Measurements from ENCODE around the gene DLST.

DNA sequence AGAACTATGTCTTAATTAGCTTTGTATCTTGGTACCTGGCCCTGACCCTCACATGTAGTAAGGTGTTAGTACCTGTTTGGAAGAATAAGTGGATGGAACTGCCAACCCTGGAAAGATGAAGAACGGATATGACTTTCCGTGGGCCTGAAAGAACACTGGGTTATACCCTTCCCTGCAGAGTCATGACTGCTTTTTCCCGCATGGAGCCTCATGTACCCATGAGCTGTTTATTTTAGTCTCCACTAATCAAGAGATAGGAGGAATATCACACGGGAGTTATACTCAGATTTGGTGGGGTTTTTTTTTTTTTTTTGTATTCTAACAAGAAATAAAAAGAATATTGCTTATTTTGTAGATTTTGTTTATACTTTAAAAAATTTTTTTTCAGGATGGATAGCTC lies 15.9 kb downstream of the DLST start:
- TF ChIP-seq NFYB (CRISPR knock-in tag; conservative IDR thresholded peaks at IDR 0.05; ENCODE audit: low read depth) (no peak), TEAD4 (CRISPR knock-in tag; IDR thresholded peaks at IDR 0.05) (no peak), SMAD3 (CRISPR knock-in tag; IDR thresholded peaks at IDR 0.05; ENCODE audit: borderline replicate concordance) (no peak), NFE2L1 (CRISPR knock-in tag; IDR thresholded peaks at IDR 0.05) (no peak), IRF2 (CRISPR knock-in tag; IDR thresholded peaks at IDR 0.05; ENCODE audit: borderline replicate concordance, low read depth) (no peak), CREM (CRISPR knock-in tag; IDR thresholded peaks at IDR 0.05) (no peak), SP1 (CRISPR knock-in tag; conservative IDR thresholded peaks at IDR 0.05) (no peak), ZNF263 (CRISPR knock-in tag; IDR thresholded peaks at IDR 0.05; ENCODE audit: low read depth) (no peak)
- TF ChIP-seq, protein P1, sequence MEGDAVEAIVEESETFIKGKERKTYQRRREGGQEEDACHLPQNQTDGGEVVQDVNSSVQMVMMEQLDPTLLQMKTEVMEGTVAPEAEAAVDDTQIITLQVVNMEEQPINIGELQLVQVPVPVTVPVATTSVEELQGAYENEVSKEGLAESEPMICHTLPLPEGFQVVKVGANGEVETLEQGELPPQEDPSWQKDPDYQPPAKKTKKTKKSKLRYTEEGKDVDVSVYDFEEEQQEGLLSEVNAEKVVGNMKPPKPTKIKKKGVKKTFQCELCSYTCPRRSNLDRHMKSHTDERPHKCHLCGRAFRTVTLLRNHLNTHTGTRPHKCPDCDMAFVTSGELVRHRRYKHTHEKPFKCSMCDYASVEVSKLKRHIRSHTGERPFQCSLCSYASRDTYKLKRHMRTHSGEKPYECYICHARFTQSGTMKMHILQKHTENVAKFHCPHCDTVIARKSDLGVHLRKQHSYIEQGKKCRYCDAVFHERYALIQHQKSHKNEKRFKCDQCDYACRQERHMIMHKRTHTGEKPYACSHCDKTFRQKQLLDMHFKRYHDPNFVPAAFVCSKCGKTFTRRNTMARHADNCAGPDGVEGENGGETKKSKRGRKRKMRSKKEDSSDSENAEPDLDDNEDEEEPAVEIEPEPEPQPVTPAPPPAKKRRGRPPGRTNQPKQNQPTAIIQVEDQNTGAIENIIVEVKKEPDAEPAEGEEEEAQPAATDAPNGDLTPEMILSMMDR (IDR thresholded peaks at IDR 0.05): no peak
- TF ChIP-seq, protein P2, sequence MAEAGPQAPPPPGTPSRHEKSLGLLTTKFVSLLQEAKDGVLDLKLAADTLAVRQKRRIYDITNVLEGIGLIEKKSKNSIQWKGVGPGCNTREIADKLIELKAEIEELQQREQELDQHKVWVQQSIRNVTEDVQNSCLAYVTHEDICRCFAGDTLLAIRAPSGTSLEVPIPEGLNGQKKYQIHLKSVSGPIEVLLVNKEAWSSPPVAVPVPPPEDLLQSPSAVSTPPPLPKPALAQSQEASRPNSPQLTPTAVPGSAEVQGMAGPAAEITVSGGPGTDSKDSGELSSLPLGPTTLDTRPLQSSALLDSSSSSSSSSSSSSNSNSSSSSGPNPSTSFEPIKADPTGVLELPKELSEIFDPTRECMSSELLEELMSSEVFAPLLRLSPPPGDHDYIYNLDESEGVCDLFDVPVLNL (CRISPR knock-in tag; IDR thresholded peaks at IDR 0.05; ENCODE audit: borderline replicate concordance, low read depth): no peak
- TF ChIP-seq, protein P3, sequence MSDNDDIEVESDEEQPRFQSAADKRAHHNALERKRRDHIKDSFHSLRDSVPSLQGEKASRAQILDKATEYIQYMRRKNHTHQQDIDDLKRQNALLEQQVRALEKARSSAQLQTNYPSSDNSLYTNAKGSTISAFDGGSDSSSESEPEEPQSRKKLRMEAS (CRISPR knock-in tag; IDR thresholded peaks at IDR 0.05): no peak
- TF ChIP-seq, protein P4, sequence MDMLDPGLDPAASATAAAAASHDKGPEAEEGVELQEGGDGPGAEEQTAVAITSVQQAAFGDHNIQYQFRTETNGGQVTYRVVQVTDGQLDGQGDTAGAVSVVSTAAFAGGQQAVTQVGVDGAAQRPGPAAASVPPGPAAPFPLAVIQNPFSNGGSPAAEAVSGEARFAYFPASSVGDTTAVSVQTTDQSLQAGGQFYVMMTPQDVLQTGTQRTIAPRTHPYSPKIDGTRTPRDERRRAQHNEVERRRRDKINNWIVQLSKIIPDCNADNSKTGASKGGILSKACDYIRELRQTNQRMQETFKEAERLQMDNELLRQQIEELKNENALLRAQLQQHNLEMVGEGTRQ (CRISPR knock-in tag; IDR thresholded peaks at IDR 0.05): no peak
- TF ChIP-seq, protein P5, sequence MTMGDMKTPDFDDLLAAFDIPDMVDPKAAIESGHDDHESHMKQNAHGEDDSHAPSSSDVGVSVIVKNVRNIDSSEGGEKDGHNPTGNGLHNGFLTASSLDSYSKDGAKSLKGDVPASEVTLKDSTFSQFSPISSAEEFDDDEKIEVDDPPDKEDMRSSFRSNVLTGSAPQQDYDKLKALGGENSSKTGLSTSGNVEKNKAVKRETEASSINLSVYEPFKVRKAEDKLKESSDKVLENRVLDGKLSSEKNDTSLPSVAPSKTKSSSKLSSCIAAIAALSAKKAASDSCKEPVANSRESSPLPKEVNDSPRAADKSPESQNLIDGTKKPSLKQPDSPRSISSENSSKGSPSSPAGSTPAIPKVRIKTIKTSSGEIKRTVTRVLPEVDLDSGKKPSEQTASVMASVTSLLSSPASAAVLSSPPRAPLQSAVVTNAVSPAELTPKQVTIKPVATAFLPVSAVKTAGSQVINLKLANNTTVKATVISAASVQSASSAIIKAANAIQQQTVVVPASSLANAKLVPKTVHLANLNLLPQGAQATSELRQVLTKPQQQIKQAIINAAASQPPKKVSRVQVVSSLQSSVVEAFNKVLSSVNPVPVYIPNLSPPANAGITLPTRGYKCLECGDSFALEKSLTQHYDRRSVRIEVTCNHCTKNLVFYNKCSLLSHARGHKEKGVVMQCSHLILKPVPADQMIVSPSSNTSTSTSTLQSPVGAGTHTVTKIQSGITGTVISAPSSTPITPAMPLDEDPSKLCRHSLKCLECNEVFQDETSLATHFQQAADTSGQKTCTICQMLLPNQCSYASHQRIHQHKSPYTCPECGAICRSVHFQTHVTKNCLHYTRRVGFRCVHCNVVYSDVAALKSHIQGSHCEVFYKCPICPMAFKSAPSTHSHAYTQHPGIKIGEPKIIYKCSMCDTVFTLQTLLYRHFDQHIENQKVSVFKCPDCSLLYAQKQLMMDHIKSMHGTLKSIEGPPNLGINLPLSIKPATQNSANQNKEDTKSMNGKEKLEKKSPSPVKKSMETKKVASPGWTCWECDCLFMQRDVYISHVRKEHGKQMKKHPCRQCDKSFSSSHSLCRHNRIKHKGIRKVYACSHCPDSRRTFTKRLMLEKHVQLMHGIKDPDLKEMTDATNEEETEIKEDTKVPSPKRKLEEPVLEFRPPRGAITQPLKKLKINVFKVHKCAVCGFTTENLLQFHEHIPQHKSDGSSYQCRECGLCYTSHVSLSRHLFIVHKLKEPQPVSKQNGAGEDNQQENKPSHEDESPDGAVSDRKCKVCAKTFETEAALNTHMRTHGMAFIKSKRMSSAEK (CRISPR knock-in tag; IDR thresholded peaks at IDR 0.05; ENCODE audit: borderline replicate concordance): no peak
- TF ChIP-seq, protein P6, sequence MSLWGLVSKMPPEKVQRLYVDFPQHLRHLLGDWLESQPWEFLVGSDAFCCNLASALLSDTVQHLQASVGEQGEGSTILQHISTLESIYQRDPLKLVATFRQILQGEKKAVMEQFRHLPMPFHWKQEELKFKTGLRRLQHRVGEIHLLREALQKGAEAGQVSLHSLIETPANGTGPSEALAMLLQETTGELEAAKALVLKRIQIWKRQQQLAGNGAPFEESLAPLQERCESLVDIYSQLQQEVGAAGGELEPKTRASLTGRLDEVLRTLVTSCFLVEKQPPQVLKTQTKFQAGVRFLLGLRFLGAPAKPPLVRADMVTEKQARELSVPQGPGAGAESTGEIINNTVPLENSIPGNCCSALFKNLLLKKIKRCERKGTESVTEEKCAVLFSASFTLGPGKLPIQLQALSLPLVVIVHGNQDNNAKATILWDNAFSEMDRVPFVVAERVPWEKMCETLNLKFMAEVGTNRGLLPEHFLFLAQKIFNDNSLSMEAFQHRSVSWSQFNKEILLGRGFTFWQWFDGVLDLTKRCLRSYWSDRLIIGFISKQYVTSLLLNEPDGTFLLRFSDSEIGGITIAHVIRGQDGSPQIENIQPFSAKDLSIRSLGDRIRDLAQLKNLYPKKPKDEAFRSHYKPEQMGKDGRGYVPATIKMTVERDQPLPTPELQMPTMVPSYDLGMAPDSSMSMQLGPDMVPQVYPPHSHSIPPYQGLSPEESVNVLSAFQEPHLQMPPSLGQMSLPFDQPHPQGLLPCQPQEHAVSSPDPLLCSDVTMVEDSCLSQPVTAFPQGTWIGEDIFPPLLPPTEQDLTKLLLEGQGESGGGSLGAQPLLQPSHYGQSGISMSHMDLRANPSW (CRISPR knock-in tag; conservative IDR thresholded peaks at IDR 0.05; ENCODE audit: low read depth): no peak
